B cell (primary cell): ENCODE measurements around the gene SIPA1L2.

Experiments
- CTCF ChIP-seq: fragments of 200-600 bp; IDR thresholded peaks from one replicate; pipeline ENCODE4 v1.8.0; 2022; ENCODE audit warnings: antibody characterized with exemption, mild to moderate bottlenecking
- EZH2 ChIP-seq: IDR thresholded peaks from 2 replicates; pipeline ENCODE4 v1.6.1; 2012; ENCODE audit warnings: borderline replicate concordance, low read depth, mild to moderate bottlenecking, moderate library complexity, low read length; ENCODE audit not compliant: insufficient read depth, poor library complexity, severe bottlenecking

GRCh38 chr1:232627645-232628334 is 2.1 kb downstream of the SIPA1L2 start:
- no peak for TF ChIP-seq EZH2
- peak; percentile 29 for TF ChIP-seq CTCF
